Measurements from ENCODE around the gene CRYM.

The CRYM gene

GRCh38 chr16:21218153-21218552 lies 59.9 kb downstream of the CRYM start:
- no peaks in the 10 kb centered on the region for H3K9me3 Mint-ChIP-seq
- H3K27ac Mint-ChIP-seq: no peak overlapping the region
- peaks cover 43% of the 10 kb centered on the region for H3K27me3 Mint-ChIP-seq
- intact Hi-C loops (cut with micrococcal nuclease): no loop called here
- H3K4me1 Mint-ChIP-seq (ENCODE audit: low read depth): no peaks in the 10 kb centered on the region
- H3K36me3 Mint-ChIP-seq (ENCODE audit: low read depth): no peaks in the 10 kb centered on the region
- no peak overlapping the region for H3K4me3 Mint-ChIP-seq

GRCh38 chr16:21217121-21217520 lies 61.0 kb downstream of the CRYM start:
- Mint-ChIP-seq H3K27me3 (peaks cover 36% of the 10 kb centered on the region), H3K27ac (no peak overlapping the region), H3K9me3 (no peaks in the 10 kb centered on the region), H3K4me1 (ENCODE audit: low read depth) (no peaks in the 10 kb centered on the region), H3K4me3 (no peak overlapping the region), H3K36me3 (ENCODE audit: low read depth) (no peaks in the 10 kb centered on the region)
- intact Hi-C loops (cut with micrococcal nuclease): no loop called here

- no peaks in the 10 kb centered on the region for H3K4me1 Mint-ChIP-seq (ENCODE audit: low read depth)
- H3K9me3 Mint-ChIP-seq: no peaks in the 10 kb centered on the region
- intact Hi-C loops (cut with micrococcal nuclease): no loop called here
- H3K4me3 Mint-ChIP-seq: no peak overlapping the region
- H3K36me3 Mint-ChIP-seq (ENCODE audit: low read depth): no peaks in the 10 kb centered on the region
- H3K27me3 Mint-ChIP-seq: peaks cover 38% of the 10 kb centered on the region
- H3K27ac Mint-ChIP-seq: no peak overlapping the region
These were observed 64.0 kb downstream of the CRYM start for GRCh38 chr16:21214086-21214485.

- intact Hi-C loops (cut with micrococcal nuclease): no loop called here
- H3K27me3 Mint-ChIP-seq: peaks cover 42% of the 10 kb centered on the region
These were observed 66.6 kb downstream of the CRYM start, which contains the start of gene ZP2 for GRCh38 chr16:21211486-21211885. ZP2 (minus strand) TSS chr16:21211574; CDS start chr16:21211547, 27 bp downstream.

More at GRCh38 chr16:21211486-21211885, 66.6 kb downstream of the CRYM start, which contains the start of gene ZP2:
- no peaks in the 10 kb centered on the region for H3K36me3 Mint-ChIP-seq (ENCODE audit: low read depth)
- H3K4me3 Mint-ChIP-seq: no peak within 1 kb of the TSS
- H3K27ac Mint-ChIP-seq: no peak within 1 kb of the TSS
- H3K9me3 Mint-ChIP-seq: no peaks in the 10 kb centered on the region
- no peaks in the 10 kb centered on the region for H3K4me1 Mint-ChIP-seq (ENCODE audit: low read depth)
